T-helper 1 cell (primary cell): ENCODE results near the gene TSKU.

Source experiments
- DNase-seq, 5 donors: peaks; one replicate each; pipeline ENCODE4 v3.0.0-alpha.2; 2012 to 2020

The TSKU gene

GRCh38 chr11:76770642-76771445 lies 12.3 kb upstream of the TSKU start:
- DNase-seq, result no peak

GRCh38 chr11:76771446-76772099 lies 11.6 kb upstream of the TSKU start:
- no peak for DNase-seq

GRCh38 chr11:76772100-76772782 lies 10.9 kb upstream of the TSKU start:
- DNase-seq, result no peak

GRCh38 chr11:76772783-76773106 lies 10.4 kb upstream of the TSKU start:
- DNase-seq, result no peak

GRCh38 chr11:76773921-76774361 lies 9.2 kb upstream of the TSKU start:
- DNase-seq, result no peak

- DNase-seq, result no peak
These were observed 6.7 kb upstream of the TSKU start for GRCh38 chr11:76776472-76776871.

GRCh38 chr11:76777305-76777704 lies 5.9 kb upstream of the TSKU start:
- no peak for DNase-seq

- no peak for DNase-seq
These were observed 5.3 kb upstream of the TSKU start for GRCh38 chr11:76777876-76778275.

GRCh38 chr11:76778874-76779273 lies 4.3 kb upstream of the TSKU start:
- DNase-seq, result no peak

GRCh38 chr11:76781046-76781801 lies 1.9 kb upstream of the TSKU start:
- DNase-seq, result no peak

GRCh38 chr11:76781807-76782530 lies 1.2 kb upstream of the TSKU start:
- no peak for DNase-seq

GRCh38 chr11:76782531-76783293 lies 444 bp upstream of the TSKU start:
- DNase-seq, result peak in 1 of 5 donors; percentile 71

- no peak for DNase-seq
These were observed 999 bp downstream of the TSKU start for GRCh38 chr11:76783896-76784813.

- DNase-seq, result no peak
These were observed 2.4 kb downstream of the TSKU start for GRCh38 chr11:76785513-76785912.

GRCh38 chr11:76786016-76786415 lies 2.9 kb downstream of the TSKU start:
- no peak for DNase-seq

- DNase-seq, result no peak
These were observed 3.4 kb downstream of the TSKU start for GRCh38 chr11:76786441-76787014.

GRCh38 chr11:76787271-76787670 lies 4.1 kb downstream of the TSKU start:
- DNase-seq, result no peak

- no peak for DNase-seq
These were observed 4.9 kb downstream of the TSKU start for GRCh38 chr11:76787911-76788596.

GRCh38 chr11:76788661-76789442 lies 5.7 kb downstream of the TSKU start:
- DNase-seq, result no peak
